ENCODE data around the gene LUC7L3. TPM values are rescaled to one million over a fixed set of nuclear protein-coding genes. Genes with fewer than 3 reads are reported as not detected.

The LUC7L3 gene
- total and polyA plus RNA-seq, 2 of the 13 experiments (the other 11 are each of a cell fraction or from before 2014, with no cell fraction given) = 108 to 120 TPM

DNA sequence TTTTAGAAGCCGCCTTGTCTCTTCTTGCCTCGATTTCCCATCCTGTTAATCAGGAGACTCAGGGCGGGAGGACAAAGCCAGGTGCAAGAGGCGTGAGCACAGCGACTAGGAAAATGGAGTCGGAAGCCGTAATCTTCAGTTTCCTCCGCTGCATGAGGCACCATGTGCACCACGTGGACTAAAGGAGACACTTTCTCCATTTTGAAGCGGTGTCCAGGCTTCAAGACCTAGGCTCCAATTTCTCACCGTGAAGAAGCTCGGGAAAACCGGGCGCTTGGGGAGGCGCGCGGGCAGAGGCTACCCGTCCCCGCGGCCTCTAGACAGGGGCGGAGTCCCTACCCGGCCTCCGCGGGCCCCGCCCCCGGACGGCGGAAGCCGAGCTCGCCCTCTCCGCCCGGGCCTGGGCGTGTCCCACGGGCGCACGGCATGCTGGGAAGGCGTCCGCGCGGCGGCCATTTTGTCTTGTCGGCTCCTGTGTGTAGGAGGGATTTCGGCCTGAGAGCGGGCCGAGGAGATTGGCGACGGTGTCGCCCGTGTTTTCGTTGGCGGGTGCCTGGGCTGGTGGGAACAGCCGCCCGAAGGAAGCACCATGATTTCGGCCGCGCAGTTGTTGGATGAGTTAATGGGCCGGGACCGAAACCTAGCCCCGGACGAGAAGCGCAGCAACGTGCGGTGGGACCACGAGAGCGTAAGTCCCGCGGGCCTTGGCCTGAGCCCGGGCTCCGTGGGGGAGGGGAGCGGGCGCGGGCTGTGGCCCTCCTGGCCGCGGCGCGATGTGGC is at the start of gene LUC7L3 (continued):
- no peak for TF ChIP-seq ATF6 (CRISPR knock-in tag; conservative IDR thresholded peaks at IDR 0.05)
- TF ChIP-seq ZSCAN21 (CRISPR knock-in tag; IDR thresholded peaks at IDR 0.05; ENCODE audit: borderline replicate concordance) = peak; percentile 80
- TF ChIP-seq, protein P1, sequence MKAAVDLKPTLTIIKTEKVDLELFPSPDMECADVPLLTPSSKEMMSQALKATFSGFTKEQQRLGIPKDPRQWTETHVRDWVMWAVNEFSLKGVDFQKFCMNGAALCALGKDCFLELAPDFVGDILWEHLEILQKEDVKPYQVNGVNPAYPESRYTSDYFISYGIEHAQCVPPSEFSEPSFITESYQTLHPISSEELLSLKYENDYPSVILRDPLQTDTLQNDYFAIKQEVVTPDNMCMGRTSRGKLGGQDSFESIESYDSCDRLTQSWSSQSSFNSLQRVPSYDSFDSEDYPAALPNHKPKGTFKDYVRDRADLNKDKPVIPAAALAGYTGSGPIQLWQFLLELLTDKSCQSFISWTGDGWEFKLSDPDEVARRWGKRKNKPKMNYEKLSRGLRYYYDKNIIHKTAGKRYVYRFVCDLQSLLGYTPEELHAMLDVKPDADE (CRISPR knock-in tag; IDR thresholded peaks at IDR 0.05) = no peak
- TF ChIP-seq ZC3H4 (CRISPR knock-in tag; IDR thresholded peaks at IDR 0.05; ENCODE audit: borderline replicate concordance) = no peak; the same call in 1 of the 2 replicates
- no peak for TF ChIP-seq FOXA1 (IDR thresholded peaks at IDR 0.05)
- TF ChIP-seq FOXA1 (CRISPR knock-in tag; IDR thresholded peaks at IDR 0.05) = peak; percentile 50
- peak; percentile 99 for TF ChIP-seq ZNF501 (CRISPR knock-in tag; IDR thresholded peaks at IDR 0.05)
- no peak for TF ChIP-seq ZEB1 (IDR thresholded peaks at IDR 0.05; ENCODE audit: insufficient replicate concordance, low read depth)
- no peak for TF ChIP-seq ZFP62 (CRISPR knock-in tag; IDR thresholded peaks at IDR 0.05)
- TF ChIP-seq, protein P2, sequence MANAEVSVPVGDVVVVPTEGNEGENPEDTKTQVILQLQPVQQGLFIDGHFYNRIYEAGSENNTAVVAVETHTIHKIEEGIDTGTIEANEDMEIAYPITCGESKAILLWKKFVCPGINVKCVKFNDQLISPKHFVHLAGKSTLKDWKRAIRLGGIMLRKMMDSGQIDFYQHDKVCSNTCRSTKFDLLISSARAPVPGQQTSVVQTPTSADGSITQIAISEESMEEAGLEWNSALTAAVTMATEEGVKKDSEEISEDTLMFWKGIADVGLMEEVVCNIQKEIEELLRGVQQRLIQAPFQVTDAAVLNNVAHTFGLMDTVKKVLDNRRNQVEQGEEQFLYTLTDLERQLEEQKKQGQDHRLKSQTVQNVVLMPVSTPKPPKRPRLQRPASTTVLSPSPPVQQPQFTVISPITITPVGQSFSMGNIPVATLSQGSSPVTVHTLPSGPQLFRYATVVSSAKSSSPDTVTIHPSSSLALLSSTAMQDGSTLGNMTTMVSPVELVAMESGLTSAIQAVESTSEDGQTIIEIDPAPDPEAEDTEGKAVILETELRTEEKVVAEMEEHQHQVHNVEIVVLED (CRISPR knock-in tag; IDR thresholded peaks at IDR 0.05; ENCODE audit: borderline replicate concordance) = peak; percentile 92
- TF ChIP-seq MBNL3 (CRISPR knock-in tag; conservative IDR thresholded peaks at IDR 0.05) = no peak
- TF ChIP-seq MTERF4 (CRISPR knock-in tag; IDR thresholded peaks at IDR 0.05) = peak; percentile 96
- 0 out of 2 replicates have a peak, but pooled peaks have one; percentile 84 for TF ChIP-seq ZNF17 (CRISPR knock-in tag; IDR thresholded peaks at IDR 0.05)
- no peak for TF ChIP-seq CREB1 (IDR thresholded peaks at IDR 0.05)
- TF ChIP-seq CREB1 (CRISPR knock-in tag; IDR thresholded peaks at IDR 0.05) = no peak
- TF ChIP-seq NCOA5 (CRISPR knock-in tag; IDR thresholded peaks at IDR 0.05) = no peak
- TF ChIP-seq GATAD2A (CRISPR knock-in tag; IDR thresholded peaks at IDR 0.05) = peak; percentile 16
- TF ChIP-seq RFX5 (IDR thresholded peaks at IDR 0.05; ENCODE audit: low read depth, low read length) = no peak
- no peak for TF ChIP-seq ZKSCAN1 (IDR thresholded peaks at IDR 0.05; ENCODE audit: low read length)
- TF ChIP-seq ZBTB14 (CRISPR knock-in tag; IDR thresholded peaks at IDR 0.05) = no peak; the same call in 1 of the 2 replicates
- 0 out of 2 replicates have a peak, but pooled peaks have one; percentile 73 for TF ChIP-seq MTA3 (CRISPR knock-in tag; IDR thresholded peaks at IDR 0.05)
- no peak for TF ChIP-seq CBX5 (CRISPR knock-in tag; IDR thresholded peaks at IDR 0.05; ENCODE audit: borderline replicate concordance)
- TF ChIP-seq HNF4G (IDR thresholded peaks at IDR 0.05; ENCODE audit: borderline replicate concordance, low read depth, low read length) = 0 out of 2 replicates have a peak, but pooled peaks have one; percentile 10
- peak; percentile 54; the same call in 1 of the 2 replicates for TF ChIP-seq HNF4G (CRISPR knock-in tag; IDR thresholded peaks at IDR 0.05; ENCODE audit: borderline replicate concordance, low read depth)
- TF ChIP-seq ZMYM4 (CRISPR knock-in tag; IDR thresholded peaks at IDR 0.05) = peak; percentile 89
